Liver (tissue), 9 donors: Measurements from ENCODE around the gene USP30. TPM values are rescaled to one million over a fixed set of nuclear protein-coding genes. Genes with fewer than 3 reads are reported as not detected.

Experiments
- DNase-seq: peaks from one replicate; pipeline ENCODE4 v3.0.0-alpha.2; 2017; ENCODE audit warnings: low spot score
- H3K27ac ChIP-seq, 2 donors: one replicate each; pipeline ENCODE4 v1.7.0; 2013; ENCODE audit warnings: inconsistent platforms in 2 of 2, low read length in 2 of 2, control low read depth in 1 of 2, low read depth in 1 of 2, mild to moderate bottlenecking in 1 of 2
- H3K27me3 ChIP-seq, 4 donors: one replicate each; pipeline versions ENCODE4 v1.6.1 to v1.7.0; 2013; ENCODE audit warnings: low read length in 3 of 4, inconsistent platforms in 1 of 4, mild to moderate bottlenecking in 1 of 4, moderate library complexity in 1 of 4; ENCODE audit not compliant: control insufficient read depth in 4 of 4, insufficient read depth in 4 of 4
- H3K36me3 ChIP-seq, 4 donors: one replicate each; pipeline versions ENCODE4 v1.6.1 to v1.7.0; 2013; ENCODE audit warnings: low read length in 3 of 4, mild to moderate bottlenecking in 3 of 4, low read depth in 1 of 4, moderate library complexity in 1 of 4; ENCODE audit not compliant: control insufficient read depth in 4 of 4, insufficient read depth in 3 of 4
- H3K4me1 ChIP-seq, 4 donors: one replicate each; pipeline versions ENCODE4 v1.6.1 to v1.7.0; 2013; ENCODE audit warnings: low read length in 3 of 4, mild to moderate bottlenecking in 3 of 4, moderate library complexity in 1 of 4; ENCODE audit not compliant: control insufficient read depth in 4 of 4, insufficient read depth in 4 of 4
- H3K4me3 ChIP-seq, 3 donors: one replicate each; pipeline versions ENCODE4 v1.6.1 to v1.7.0; 2013; ENCODE audit warnings: low read length in 3 of 3, control low read depth in 1 of 3, low read depth in 1 of 3, mild to moderate bottlenecking in 1 of 3
- H3K9ac ChIP-seq, 2 donors: one replicate each; pipeline ENCODE4 v1.7.0; 2013; ENCODE audit warnings: low read length in 2 of 2, mild to moderate bottlenecking in 2 of 2, moderate library complexity in 2 of 2, control low read depth in 1 of 2, low read depth in 1 of 2
- H3K9me3 ChIP-seq, 4 donors: one replicate each; pipeline versions ENCODE4 v1.6.1 to v1.7.0; 2013; ENCODE audit warnings: low read length in 3 of 4; ENCODE audit not compliant: control insufficient read depth in 4 of 4
- CTCF ChIP-seq: fragments of 150-350 bp; IDR thresholded peaks from 2 replicates; pipeline ENCODE4 v1.5.1; 2017; ENCODE audit warnings: improper control_type of control experiment, low read depth, low read length; ENCODE audit not compliant: missing input control
- EGR1 ChIP-seq, 2 donors: IDR thresholded peaks; 2 replicates each; pipeline ENCODE4 v1.6.1; 2016 to 2018; ENCODE audit warnings: antibody characterized with exemption in 2 of 2, low read depth in 2 of 2
- FOXA1 ChIP-seq: IDR thresholded peaks from 2 replicates; pipeline ENCODE4 v1.6.1; 2016; ENCODE audit warnings: antibody characterized with exemption
- FOXA2 ChIP-seq: IDR thresholded peaks from 2 replicates; pipeline ENCODE4 v1.6.1; 2016; ENCODE audit warnings: antibody characterized with exemption
- GABPA ChIP-seq, 2 donors: IDR thresholded peaks in 1 of 2; conservative IDR thresholded peaks in 1 of 2; 2 replicates each; pipeline ENCODE4 v1.6.1; 2016; ENCODE audit warnings: antibody characterized with exemption in 2 of 2, mild to moderate bottlenecking in 1 of 2, moderate library complexity in 1 of 2
- HNF4A ChIP-seq, 2 donors: conservative IDR thresholded peaks; 2 replicates each; pipeline ENCODE4 v1.6.1; 2016; ENCODE audit warnings: antibody characterized with exemption in 2 of 2, mild to moderate bottlenecking in 2 of 2
- HNF4G ChIP-seq: IDR thresholded peaks from 2 replicates; pipeline ENCODE4 v1.6.1; 2016; ENCODE audit warnings: antibody characterized with exemption
- JUND ChIP-seq, 2 donors: IDR thresholded peaks; 2 replicates each; pipeline ENCODE4 v1.6.1; 2016; ENCODE audit warnings: antibody characterized with exemption in 2 of 2
- NR2F2 ChIP-seq: IDR thresholded peaks from 2 replicates; pipeline ENCODE4 v1.6.1; 2016; ENCODE audit warnings: antibody characterized with exemption
- RAD21 ChIP-seq, 2 donors: IDR thresholded peaks; 2 replicates each; pipeline ENCODE4 v1.6.1; 2016; ENCODE audit warnings: antibody characterized with exemption in 2 of 2, mild to moderate bottlenecking in 2 of 2
- SP1 ChIP-seq: IDR thresholded peaks from 2 replicates; pipeline ENCODE4 v1.6.1; 2018; ENCODE audit warnings: antibody characterized with exemption, mild to moderate bottlenecking
- TAF1 ChIP-seq: conservative IDR thresholded peaks from 2 replicates; pipeline ENCODE4 v1.6.1; 2016; ENCODE audit warnings: antibody characterized with exemption, mild to moderate bottlenecking
- YY1 ChIP-seq: IDR thresholded peaks from 2 replicates; pipeline ENCODE4 v1.6.1; 2016; ENCODE audit warnings: antibody characterized with exemption, mild to moderate bottlenecking
- WGBS: extraction: QIAGEN DNeasy Blood & Tissue Kit; methylation state at CpG from one replicate; pipeline ENCODE4 v1.1.7; 2013; 5-methylcytosine and 5-hydroxymethylcytosine counted together
- polyA plus RNA-seq, 2 donors: library from polyadenylated mRNA; stranded (reverse) in 1 of 2; unstranded in 1 of 2; fragments of 200-250 nt in 1 of 2; fragments of >200 nt in 1 of 2; fragmentation: Nextera tagmentation in 1 of 2; extraction: Ambion mirVana in 1 of 2; gene quantifications; one replicate each; pipeline versions ENCODE4 v1.2.1 to v1.2.3, GENCODE V29; 2013 to 2015
- total RNA-seq, 2 donors: library from RNA; depleted of rRNA; stranded (reverse); fragments of >200 nt; gene quantifications; one replicate each; pipeline ENCODE4 v1.2.3, GENCODE V29; 2014
- TF ChIP-seq, protein P1 (sequence below): IDR thresholded peaks from 2 replicates; pipeline ENCODE4 v1.6.1; 2016; ENCODE audit warnings: antibody characterized with exemption
- TF ChIP-seq, protein P2 (sequence below): IDR thresholded peaks from 2 replicates; pipeline ENCODE4 v1.6.1; 2016; ENCODE audit warnings: antibody characterized with exemption
- TF ChIP-seq, protein P3 (sequence below): IDR thresholded peaks from 2 replicates; pipeline ENCODE4 v1.6.1; 2016; ENCODE audit warnings: antibody characterized with exemption
- TF ChIP-seq, protein P4 (sequence below): IDR thresholded peaks from 2 replicates; pipeline ENCODE4 v1.6.1; 2016; ENCODE audit warnings: antibody characterized with exemption, mild to moderate bottlenecking
- donor health status: healthy.
- donor health status: healthy.
- donor health status: healthy.
- donor health status: healthy.
- donor health status: healthy.

The USP30 gene
- total and polyA plus RNA-seq, 4 donors, result 6.4 to 12.1 (median 9.4) TPM

- Histone ChIP-seq H3K27me3 (no peaks in the 10 kb centered on the region), H3K9ac (no peak overlapping the region), H3K27ac (no peak overlapping the region), H3K36me3 (no peaks in the 10 kb centered on the region), H3K4me1 (peaks cover 0 to 1% (median 0%) of the 10 kb centered on the region in 4 donors), H3K4me3 (no peak overlapping the region), H3K9me3 (no peaks in the 10 kb centered on the region)
- no peak for DNase-seq
- TF ChIP-seq, protein P1, sequence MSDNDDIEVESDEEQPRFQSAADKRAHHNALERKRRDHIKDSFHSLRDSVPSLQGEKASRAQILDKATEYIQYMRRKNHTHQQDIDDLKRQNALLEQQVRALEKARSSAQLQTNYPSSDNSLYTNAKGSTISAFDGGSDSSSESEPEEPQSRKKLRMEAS, result no peak
- no peak for TF ChIP-seq HNF4A (conservative IDR thresholded peaks at IDR 0.05)
- TF ChIP-seq HNF4G, result no peak
- no peak for TF ChIP-seq FOXA1
- TF ChIP-seq, protein P2, sequence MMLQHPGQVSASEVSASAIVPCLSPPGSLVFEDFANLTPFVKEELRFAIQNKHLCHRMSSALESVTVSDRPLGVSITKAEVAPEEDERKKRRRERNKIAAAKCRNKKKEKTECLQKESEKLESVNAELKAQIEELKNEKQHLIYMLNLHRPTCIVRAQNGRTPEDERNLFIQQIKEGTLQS, result no peak
- TF ChIP-seq JUND (IDR thresholded peaks at IDR 0.05), result no peak
- no peak for TF ChIP-seq TAF1
- TF ChIP-seq FOXA2, result no peak
- no peak for TF ChIP-seq EGR1 (IDR thresholded peaks at IDR 0.05; ENCODE audit: low read depth in 2 of 2)
- no peak for TF ChIP-seq NR2F2
- TF ChIP-seq, protein P3, sequence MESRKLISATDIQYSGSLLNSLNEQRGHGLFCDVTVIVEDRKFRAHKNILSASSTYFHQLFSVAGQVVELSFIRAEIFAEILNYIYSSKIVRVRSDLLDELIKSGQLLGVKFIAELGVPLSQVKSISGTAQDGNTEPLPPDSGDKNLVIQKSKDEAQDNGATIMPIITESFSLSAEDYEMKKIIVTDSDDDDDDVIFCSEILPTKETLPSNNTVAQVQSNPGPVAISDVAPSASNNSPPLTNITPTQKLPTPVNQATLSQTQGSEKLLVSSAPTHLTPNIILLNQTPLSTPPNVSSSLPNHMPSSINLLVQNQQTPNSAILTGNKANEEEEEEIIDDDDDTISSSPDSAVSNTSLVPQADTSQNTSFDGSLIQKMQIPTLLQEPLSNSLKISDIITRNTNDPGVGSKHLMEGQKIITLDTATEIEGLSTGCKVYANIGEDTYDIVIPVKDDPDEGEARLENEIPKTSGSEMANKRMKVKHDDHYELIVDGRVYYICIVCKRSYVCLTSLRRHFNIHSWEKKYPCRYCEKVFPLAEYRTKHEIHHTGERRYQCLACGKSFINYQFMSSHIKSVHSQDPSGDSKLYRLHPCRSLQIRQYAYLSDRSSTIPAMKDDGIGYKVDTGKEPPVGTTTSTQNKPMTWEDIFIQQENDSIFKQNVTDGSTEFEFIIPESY, result no peak
- TF ChIP-seq, protein P4, sequence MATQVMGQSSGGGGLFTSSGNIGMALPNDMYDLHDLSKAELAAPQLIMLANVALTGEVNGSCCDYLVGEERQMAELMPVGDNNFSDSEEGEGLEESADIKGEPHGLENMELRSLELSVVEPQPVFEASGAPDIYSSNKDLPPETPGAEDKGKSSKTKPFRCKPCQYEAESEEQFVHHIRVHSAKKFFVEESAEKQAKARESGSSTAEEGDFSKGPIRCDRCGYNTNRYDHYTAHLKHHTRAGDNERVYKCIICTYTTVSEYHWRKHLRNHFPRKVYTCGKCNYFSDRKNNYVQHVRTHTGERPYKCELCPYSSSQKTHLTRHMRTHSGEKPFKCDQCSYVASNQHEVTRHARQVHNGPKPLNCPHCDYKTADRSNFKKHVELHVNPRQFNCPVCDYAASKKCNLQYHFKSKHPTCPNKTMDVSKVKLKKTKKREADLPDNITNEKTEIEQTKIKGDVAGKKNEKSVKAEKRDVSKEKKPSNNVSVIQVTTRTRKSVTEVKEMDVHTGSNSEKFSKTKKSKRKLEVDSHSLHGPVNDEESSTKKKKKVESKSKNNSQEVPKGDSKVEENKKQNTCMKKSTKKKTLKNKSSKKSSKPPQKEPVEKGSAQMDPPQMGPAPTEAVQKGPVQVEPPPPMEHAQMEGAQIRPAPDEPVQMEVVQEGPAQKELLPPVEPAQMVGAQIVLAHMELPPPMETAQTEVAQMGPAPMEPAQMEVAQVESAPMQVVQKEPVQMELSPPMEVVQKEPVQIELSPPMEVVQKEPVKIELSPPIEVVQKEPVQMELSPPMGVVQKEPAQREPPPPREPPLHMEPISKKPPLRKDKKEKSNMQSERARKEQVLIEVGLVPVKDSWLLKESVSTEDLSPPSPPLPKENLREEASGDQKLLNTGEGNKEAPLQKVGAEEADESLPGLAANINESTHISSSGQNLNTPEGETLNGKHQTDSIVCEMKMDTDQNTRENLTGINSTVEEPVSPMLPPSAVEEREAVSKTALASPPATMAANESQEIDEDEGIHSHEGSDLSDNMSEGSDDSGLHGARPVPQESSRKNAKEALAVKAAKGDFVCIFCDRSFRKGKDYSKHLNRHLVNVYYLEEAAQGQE, result no peak
- TF ChIP-seq RAD21 (IDR thresholded peaks at IDR 0.05), result no peak
- TF ChIP-seq YY1, result no peak
- no peak for TF ChIP-seq GABPA (IDR thresholded peaks at IDR 0.05 in 1 of 2, conservative IDR thresholded peaks at IDR 0.05 in 1 of 2)
- 59% methylated on average over 7 of the region's 7 CpGs for WGBS
Observed at GRCh38 chr12:109020146-109020795, 32.1 kb upstream of the USP30 start.

GRCh38 chr12:109020796-109021380 lies 31.5 kb upstream of the USP30 start, which contains the start of gene SVOP:
SVOP (minus strand) TSS chr12:109021068; CDS start chr12:109020868, 200 bp downstream.
- peaks cover 0 to 1% (median 0%) of the 10 kb centered on the region in 4 donors for H3K4me1 ChIP-seq
- TF ChIP-seq, protein P4, result peak; percentile 100
- TF ChIP-seq RAD21 (IDR thresholded peaks at IDR 0.05) (peak; percentile 6 to 27), HNF4A (conservative IDR thresholded peaks at IDR 0.05) (no peak), SP1 (no peak), CTCF (no peak), JUND (IDR thresholded peaks at IDR 0.05) (no peak)
- TF ChIP-seq, protein P1, result no peak
- TF ChIP-seq, protein P3, result no peak
- H3K9me3 ChIP-seq, result no peaks in the 10 kb centered on the region
- H3K27ac ChIP-seq, result no peak within 1 kb of the TSS
- no peak within 1 kb of the TSS for H3K9ac ChIP-seq
- peak; percentile 75 for DNase-seq
- no peak within 1 kb of the TSS for H3K4me3 ChIP-seq
- 9% methylated on average over 30 of the region's 30 CpGs for WGBS
- no peaks in the 10 kb centered on the region for H3K27me3 ChIP-seq
- no peaks in the 10 kb centered on the region for H3K36me3 ChIP-seq
